Mesodermal cell (in vitro differentiated cells): Measurements from ENCODE around the gene PCDH11Y.
"Not testable (repeated sequence)": the region's sequence is repeated elsewhere in the genome, so short reads cannot be mapped to it uniquely, and the experiment has no call there.

Experiments
- H3K27ac ChIP-seq: 2 replicates; pipeline ENCODE4 v1.7.0; 2013; ENCODE audit warnings: mild to moderate bottlenecking, low read depth, low read length, moderate library complexity; ENCODE audit not compliant: severe bottlenecking
- H3K36me3 ChIP-seq: 2 replicates; pipeline ENCODE4 v1.7.1; 2013; ENCODE audit warnings: mild to moderate bottlenecking, low read length, moderate library complexity; ENCODE audit not compliant: control insufficient read depth, insufficient read depth
- H3K4me1 ChIP-seq: one replicate; pipeline ENCODE4 v1.7.1; 2013; ENCODE audit warnings: mild to moderate bottlenecking, low read length; ENCODE audit not compliant: insufficient read depth, control insufficient read depth, poor library complexity, severe bottlenecking
- H3K4me3 ChIP-seq: 2 replicates; pipeline ENCODE4 v1.7.0; 2013; ENCODE audit warnings: low read length, control low read depth, mild to moderate bottlenecking; ENCODE audit not compliant: insufficient read depth, poor library complexity, severe bottlenecking; ENCODE audit errors: extremely low read depth
- H3K9me3 ChIP-seq: 2 replicates; pipeline ENCODE4 v1.7.1; 2013; ENCODE audit warnings: mild to moderate bottlenecking, low read length, moderate library complexity; ENCODE audit not compliant: control insufficient read depth
- WGBS, 2 experiments: methylation state at CpG; one replicate each; pipeline ENCODE4 v1.1.5; 2013; ENCODE audit warnings: missing lambda C conversion rate in 2 of 2; ENCODE audit not compliant: insufficient coverage in 2 of 2; 5-methylcytosine and 5-hydroxymethylcytosine counted together

PCDH11Y gene

DNA sequence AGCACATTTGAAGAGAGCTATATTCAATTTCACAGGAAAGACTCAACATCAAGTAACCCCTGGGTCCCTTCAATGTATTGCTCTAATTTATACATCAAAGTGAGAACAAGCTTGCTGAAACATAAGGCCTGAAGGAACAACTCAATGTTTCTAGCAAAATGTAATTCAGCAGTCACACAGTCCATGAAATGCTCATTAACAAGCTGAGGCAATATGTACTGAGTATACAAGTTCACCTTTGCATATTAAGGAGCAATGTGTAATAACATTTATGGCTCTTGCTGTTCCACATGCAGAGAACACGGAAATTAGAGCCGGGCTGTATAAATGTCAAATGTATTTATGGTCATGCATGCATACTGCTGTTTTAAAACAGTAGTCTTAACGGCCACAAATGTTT lies 342.1 kb downstream of the PCDH11Y start:
- not testable (repeated sequence) for H3K9me3 ChIP-seq, H3K27ac ChIP-seq, H3K4me3 ChIP-seq, H3K4me1 ChIP-seq, H3K36me3 ChIP-seq
- 100% methylated on average over 1 of the region's 3 CpGs; no CpG with 5 or more reads in 1 of the 2 experiments for WGBS, 2 experiments

DNA sequence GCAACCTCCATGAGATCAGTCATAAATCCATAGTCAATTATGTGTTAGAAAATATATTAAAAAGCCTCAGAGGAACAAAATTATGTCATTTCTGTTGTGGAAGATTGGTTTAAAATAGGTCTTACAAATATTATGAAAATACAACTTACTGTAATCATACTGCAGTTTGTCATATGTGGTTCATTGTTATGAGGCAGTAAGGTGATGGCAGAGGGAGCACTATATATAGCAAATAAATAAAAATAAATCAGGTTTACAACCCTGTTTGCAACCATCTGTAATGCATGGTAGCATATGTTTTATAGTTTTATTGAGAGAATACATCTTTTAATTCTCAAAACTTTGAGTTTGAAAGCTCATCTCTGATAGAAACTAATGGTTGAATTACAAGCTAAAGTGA lies 543.6 kb downstream of the PCDH11Y start:
- H3K36me3 ChIP-seq, H3K4me3 ChIP-seq: not testable (repeated sequence)

DNA sequence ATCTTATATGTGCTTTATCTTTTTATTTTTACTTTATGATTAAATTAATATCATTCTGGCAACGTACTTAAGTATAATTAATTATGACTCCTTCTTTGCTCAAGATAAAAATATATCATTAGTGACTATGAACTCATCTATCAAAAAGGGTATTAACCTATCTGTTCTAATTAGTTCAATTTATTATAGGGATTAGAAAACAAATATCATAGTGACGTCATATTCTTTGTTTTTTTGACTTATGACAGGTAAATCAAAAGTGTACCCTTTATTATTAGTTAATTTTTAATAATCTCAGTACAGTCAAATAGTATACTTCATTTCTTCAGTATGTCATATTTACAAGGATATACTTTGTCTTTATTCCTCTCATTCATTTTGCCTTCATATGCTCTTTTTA lies 638.5 kb downstream of the PCDH11Y start:
- no CpG with 5 or more reads among the region's 2 CpGs for WGBS, 2 experiments
- H3K4me3 ChIP-seq, H3K36me3 ChIP-seq, H3K27ac ChIP-seq, H3K9me3 ChIP-seq, H3K4me1 ChIP-seq: not testable (repeated sequence)

More for the DNA sequence above, 543.6 kb downstream of the PCDH11Y start:
- H3K4me1 ChIP-seq, H3K27ac ChIP-seq, H3K9me3 ChIP-seq: not testable (repeated sequence)

DNA sequence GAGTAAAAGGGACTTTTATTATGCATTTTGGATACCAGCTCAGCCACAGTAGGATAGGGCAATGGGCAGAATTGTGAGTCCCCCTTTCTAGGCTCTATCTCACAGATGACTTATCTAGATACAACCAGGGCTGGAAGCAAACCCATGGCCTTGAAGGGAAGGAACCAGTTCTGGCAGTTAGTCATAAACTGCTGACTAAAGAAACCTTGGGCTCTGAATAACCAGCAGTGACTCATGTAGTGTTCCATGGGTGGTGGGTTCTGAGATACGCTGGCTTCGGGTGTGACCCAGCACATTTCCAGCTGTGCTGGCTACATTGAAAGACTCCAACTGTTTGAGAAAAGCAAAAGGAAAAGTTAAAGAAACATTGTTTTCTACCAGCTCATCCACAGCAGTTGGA lies 679.2 kb downstream of the PCDH11Y start:
- no CpG with 5 or more reads among the region's 2 CpGs for WGBS, 2 experiments
- not testable (repeated sequence) for H3K9me3 ChIP-seq, H3K4me3 ChIP-seq, H3K27ac ChIP-seq, H3K4me1 ChIP-seq, H3K36me3 ChIP-seq

DNA sequence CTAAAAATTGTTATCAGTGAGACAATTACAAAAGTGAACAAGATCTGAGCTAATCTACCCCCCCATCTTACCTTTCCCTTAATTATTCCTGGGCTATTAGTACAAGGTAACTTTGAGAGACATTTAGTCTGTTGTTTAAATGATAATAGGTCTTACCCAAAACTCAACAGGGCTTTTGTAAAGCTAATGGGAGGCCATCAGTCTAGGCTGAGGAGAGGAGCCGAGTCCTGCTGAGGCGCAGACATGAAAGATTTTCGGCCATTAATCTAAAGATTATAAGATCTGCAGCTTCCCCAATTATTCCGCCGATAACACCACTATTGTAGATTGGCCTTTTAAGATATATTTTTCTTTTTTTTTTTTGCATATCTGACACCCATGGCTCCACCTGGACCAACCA lies 708.6 kb downstream of the PCDH11Y start:
- not testable (repeated sequence) for H3K36me3 ChIP-seq, H3K27ac ChIP-seq, H3K4me1 ChIP-seq, H3K9me3 ChIP-seq, H3K4me3 ChIP-seq
- no CpG with 5 or more reads among the region's 5 CpGs for WGBS, 2 experiments

DNA sequence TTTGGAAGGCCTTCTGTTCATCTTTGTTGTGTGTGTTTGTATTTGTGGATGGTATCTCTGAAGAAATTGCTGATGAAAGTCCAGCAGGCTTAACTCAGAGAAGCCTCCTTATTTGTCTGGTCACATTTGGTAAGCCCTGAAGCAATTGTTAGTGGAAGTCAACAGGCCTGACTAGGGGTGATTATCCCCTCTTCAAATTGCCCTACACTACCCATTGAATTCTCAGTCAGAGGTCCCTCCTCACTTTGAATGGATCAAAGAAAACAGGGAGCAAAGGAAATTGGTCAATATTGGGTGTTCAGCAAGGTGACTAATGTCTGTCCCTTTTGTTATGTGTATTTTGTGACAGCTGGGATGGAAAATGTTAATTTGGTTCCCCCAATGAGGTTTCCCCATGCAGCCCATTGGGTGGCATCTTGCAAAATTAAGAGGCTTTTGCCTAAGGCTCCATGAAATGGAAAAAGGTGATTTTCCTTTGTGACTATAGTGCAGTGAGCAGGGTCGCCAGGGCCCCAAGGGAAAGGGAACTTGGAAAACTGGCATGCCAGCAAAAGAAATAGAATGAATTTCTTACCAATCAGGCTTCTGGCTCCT lies 709.8 kb downstream of the PCDH11Y start:
- H3K4me3 ChIP-seq, H3K36me3 ChIP-seq, H3K27ac ChIP-seq, H3K4me1 ChIP-seq, H3K9me3 ChIP-seq: not testable (repeated sequence)
- WGBS, 2 experiments: no CpG with 5 or more reads among the region's 1 CpG

DNA sequence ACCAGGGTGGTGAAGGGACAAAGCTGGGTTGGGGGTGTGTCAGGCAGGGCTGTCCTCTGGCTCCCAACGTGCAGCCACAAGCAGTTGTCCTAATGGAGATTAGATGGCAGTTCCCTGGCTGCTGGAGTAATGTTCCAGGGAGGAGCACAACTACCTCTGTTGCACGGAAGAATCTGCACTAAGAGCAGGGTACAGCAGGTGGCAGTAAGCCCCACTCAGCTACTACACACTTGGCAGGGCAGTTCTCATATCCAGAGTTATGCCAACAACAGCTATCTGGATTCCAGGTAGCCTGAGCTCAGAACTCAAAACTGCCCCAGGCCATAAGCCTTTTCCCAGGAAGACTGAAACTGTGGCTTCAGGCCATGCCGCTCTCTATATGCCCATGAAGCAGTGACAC lies 761.3 kb downstream of the PCDH11Y start:
- 71% methylated on average over 1 of the region's 3 CpGs; no CpG with 5 or more reads in 1 of the 2 experiments for WGBS, 2 experiments
- not testable (repeated sequence) for H3K4me1 ChIP-seq, H3K27ac ChIP-seq, H3K9me3 ChIP-seq, H3K4me3 ChIP-seq, H3K36me3 ChIP-seq

DNA sequence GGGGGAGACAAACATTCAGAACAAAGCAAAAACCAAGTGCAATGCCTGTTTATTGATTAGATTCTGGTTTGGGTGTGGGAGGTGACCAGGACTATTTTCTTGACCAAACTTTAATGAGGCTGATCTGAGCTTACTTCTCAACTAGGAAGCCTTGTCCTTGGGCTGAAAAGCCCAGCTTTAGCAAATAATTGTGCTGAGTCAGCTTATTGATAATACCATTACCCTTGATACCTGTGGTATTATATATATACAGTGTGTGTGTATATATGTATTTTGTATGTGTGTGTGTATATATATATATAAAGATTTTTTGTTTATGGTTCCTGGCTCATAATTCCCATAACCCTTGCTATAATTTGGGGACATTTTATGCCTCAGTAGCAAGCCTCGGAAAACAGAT lies 776.4 kb downstream of the PCDH11Y start:
- not testable (repeated sequence) for H3K36me3 ChIP-seq, H3K4me3 ChIP-seq, H3K9me3 ChIP-seq, H3K27ac ChIP-seq, H3K4me1 ChIP-seq
- WGBS, 2 experiments: no CpG with 5 or more reads among the region's 1 CpG
